Mesenchymal stem cell (in vitro differentiated cells and primary cell): ENCODE results near the gene POTEG.
"Not testable (repeated sequence)": the region's sequence is repeated elsewhere in the genome, so short reads cannot be mapped to it uniquely, and the experiment has no call there.

Experiments
- DNase-seq: peaks from one replicate; pipeline ENCODE4 v3.0.0-alpha.2; 2013
- H2AFZ ChIP-seq: one replicate; pipeline ENCODE4 v1.6.1; 2013; ENCODE audit warnings: low read depth, mild to moderate bottlenecking, control low read depth, inconsistent platforms, low read length, moderate library complexity
- H2AK5ac ChIP-seq: 2 replicates; pipeline ENCODE4 v1.6.1; 2013; ENCODE audit warnings: low read length, moderate library complexity, mild to moderate bottlenecking, inconsistent platforms; ENCODE audit not compliant: severe bottlenecking
- H2BK120ac ChIP-seq: one replicate; pipeline ENCODE4 v1.6.1; 2013; ENCODE audit warnings: low read depth, mild to moderate bottlenecking, inconsistent platforms, low read length, moderate library complexity
- H2BK12ac ChIP-seq, 2 experiments: one replicate each; pipeline ENCODE4 v1.6.1; 2013; ENCODE audit warnings: inconsistent platforms in 2 of 2, low read length in 2 of 2, mild to moderate bottlenecking in 2 of 2, moderate library complexity in 2 of 2, control low read depth in 1 of 2
- H2BK15ac ChIP-seq: one replicate; pipeline ENCODE4 v1.6.1; 2013; ENCODE audit warnings: mild to moderate bottlenecking, low read depth, inconsistent platforms; ENCODE audit not compliant: poor library complexity, severe bottlenecking
- H2BK5ac ChIP-seq: 2 replicates; pipeline ENCODE4 v1.6.1; 2013; ENCODE audit warnings: low read depth, mild to moderate bottlenecking, low read length, control low read depth, inconsistent platforms; ENCODE audit not compliant: poor library complexity, severe bottlenecking
- H3K14ac ChIP-seq, 2 experiments: one replicate each; pipeline ENCODE4 v1.6.1; 2013; ENCODE audit warnings: inconsistent platforms in 2 of 2, low read length in 2 of 2, control low read depth in 1 of 2, mild to moderate bottlenecking in 1 of 2, moderate library complexity in 1 of 2
- H3K18ac ChIP-seq, 2 experiments: one replicate each; pipeline ENCODE4 v1.6.1; 2013; ENCODE audit warnings: inconsistent platforms in 2 of 2, low read length in 2 of 2, control low read depth in 1 of 2, low read depth in 1 of 2, mild to moderate bottlenecking in 1 of 2
- H3K23ac ChIP-seq, 2 experiments: one replicate each; pipeline ENCODE4 v1.6.1; 2013; ENCODE audit warnings: inconsistent platforms in 2 of 2, low read length in 2 of 2, mild to moderate bottlenecking in 2 of 2, moderate library complexity in 2 of 2, control low read depth in 1 of 2
- H3K27ac ChIP-seq: 2 replicates; pipeline ENCODE4 v1.5.1; 2013; ENCODE audit warnings: mild to moderate bottlenecking, moderate library complexity, low read length, control low read depth, inconsistent platforms; ENCODE audit not compliant: poor library complexity, severe bottlenecking
- H3K27me3 ChIP-seq, 2 experiments: 2 replicates each; pipeline versions ENCODE4 v1.6.1 to v1.7.0; 2013; ENCODE audit warnings: low read length in 2 of 2, mild to moderate bottlenecking in 2 of 2, moderate library complexity in 2 of 2, control low read depth in 1 of 2, inconsistent platforms in 1 of 2; ENCODE audit not compliant: control insufficient read depth in 1 of 2, insufficient read depth in 1 of 2
- H3K36me3 ChIP-seq, 2 experiments: 2 replicates each; pipeline versions ENCODE4 v1.6.1 to v1.7.0; 2013; ENCODE audit warnings: low read length in 2 of 2, control low read depth in 1 of 2, inconsistent platforms in 1 of 2, low read depth in 1 of 2, mild to moderate bottlenecking in 1 of 2; ENCODE audit not compliant: insufficient read depth in 2 of 2, control insufficient read depth in 1 of 2
- H3K4ac ChIP-seq, 2 experiments: one replicate each; pipeline ENCODE4 v1.6.1; 2013; ENCODE audit warnings: inconsistent platforms in 2 of 2, low read length in 2 of 2, mild to moderate bottlenecking in 2 of 2, moderate library complexity in 2 of 2, control low read depth in 1 of 2, low read depth in 1 of 2
- H3K4me1 ChIP-seq: 2 replicates; pipeline ENCODE4 v1.6.1; 2013; ENCODE audit warnings: low read depth, low read length, control low read depth; ENCODE audit not compliant: control insufficient read depth, insufficient read depth
- H3K4me2 ChIP-seq: 2 replicates; pipeline ENCODE4 v1.6.1; 2013; ENCODE audit warnings: low read length, mild to moderate bottlenecking, inconsistent platforms; ENCODE audit not compliant: poor library complexity, severe bottlenecking
- H3K4me3 ChIP-seq, 2 experiments: 2 replicates each; pipeline versions ENCODE4 v1.5.1 to v1.7.0; 2013; ENCODE audit warnings: low read length in 2 of 2, mild to moderate bottlenecking in 2 of 2, control low read depth in 1 of 2, low read depth in 1 of 2; ENCODE audit not compliant: insufficient read depth in 1 of 2
- H3K79me1 ChIP-seq: replicated peaks from 2 replicates; pipeline ENCODE4 v1.6.1; 2013; ENCODE audit warnings: mild to moderate bottlenecking, control low read depth, low read length, inconsistent platforms; ENCODE audit not compliant: poor library complexity, severe bottlenecking
- H3K9ac ChIP-seq: 2 replicates; pipeline ENCODE4 v1.7.0; 2013; ENCODE audit warnings: mild to moderate bottlenecking, low read length, moderate library complexity
- H3K9me3 ChIP-seq: 2 replicates; pipeline ENCODE4 v1.7.0; 2013; ENCODE audit warnings: mild to moderate bottlenecking, low read length; ENCODE audit not compliant: control insufficient read depth
- H4K8ac ChIP-seq: one replicate; pipeline ENCODE4 v1.6.1; 2013; ENCODE audit warnings: inconsistent platforms, mild to moderate bottlenecking, low read length, moderate library complexity
- H4K91ac ChIP-seq: one replicate; pipeline ENCODE4 v1.6.1; 2013; ENCODE audit warnings: mild to moderate bottlenecking, low read length, inconsistent platforms
- WGBS: methylation state at CpG from one replicate; pipeline ENCODE4 v1.1.7; 2013; ENCODE audit warnings: mixed read lengths; 5-methylcytosine and 5-hydroxymethylcytosine counted together

The POTEG gene

DNA sequence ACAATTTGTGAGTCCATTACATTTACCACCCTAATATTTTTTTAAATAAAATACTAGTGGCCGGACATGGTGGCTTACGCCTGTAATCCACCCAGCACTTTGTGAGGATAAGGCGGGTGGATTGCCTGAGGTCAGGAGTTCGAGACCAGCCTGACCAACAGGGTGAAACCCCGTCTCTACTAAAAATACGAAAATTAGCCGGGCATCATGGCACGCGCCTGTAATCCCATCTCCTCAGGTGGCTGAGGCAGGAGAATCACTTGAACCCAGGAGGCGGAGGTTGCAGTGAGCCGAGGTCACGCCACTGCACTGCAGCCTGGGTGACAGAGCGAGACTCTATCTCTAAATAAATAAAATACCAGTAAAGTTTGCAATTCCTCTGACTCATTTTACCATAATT, 25.6 kb downstream of the POTEG start:
- not testable (repeated sequence) for H3K23ac ChIP-seq, H3K9me3 ChIP-seq, H4K8ac ChIP-seq, H3K14ac ChIP-seq, H3K4me3 ChIP-seq, H2BK15ac ChIP-seq, H2BK120ac ChIP-seq, H2BK12ac ChIP-seq, DNase-seq, H4K91ac ChIP-seq, H3K27me3 ChIP-seq, H3K4me2 ChIP-seq, H2BK5ac ChIP-seq, H3K27ac ChIP-seq, H3K18ac ChIP-seq, H2AFZ ChIP-seq, H3K79me1 ChIP-seq, H2AK5ac ChIP-seq, H3K9ac ChIP-seq, H3K4me1 ChIP-seq, H3K36me3 ChIP-seq, H3K4ac ChIP-seq
- WGBS, result no CpG with 5 or more reads among the region's 13 CpGs

DNA sequence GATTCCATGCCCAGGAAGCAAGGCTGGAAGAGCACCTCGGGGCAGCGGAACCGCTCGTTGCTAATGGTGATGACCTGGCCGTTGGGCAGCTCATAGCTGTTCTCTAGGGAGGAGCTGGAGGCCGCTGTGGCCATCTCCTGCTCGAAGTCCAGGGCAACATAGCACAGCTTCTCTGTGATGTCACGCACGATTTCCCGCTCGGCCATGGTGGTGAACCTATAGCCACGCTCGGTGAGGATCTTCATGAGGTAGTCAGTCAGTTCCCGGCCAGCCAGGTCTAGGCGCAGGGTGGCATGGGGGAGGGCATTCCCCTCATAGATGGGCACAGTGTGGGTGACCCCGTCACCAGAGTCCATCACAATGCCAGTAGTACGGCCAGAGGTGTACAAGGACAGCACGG, 32.0 kb downstream of the POTEG start:
- not testable (repeated sequence) for H3K79me1 ChIP-seq, H3K18ac ChIP-seq, H3K27ac ChIP-seq, H3K4me1 ChIP-seq, H2BK15ac ChIP-seq, H3K9ac ChIP-seq, H2AFZ ChIP-seq, H3K36me3 ChIP-seq, H2BK5ac ChIP-seq, H2BK12ac ChIP-seq, H3K23ac ChIP-seq, H3K4ac ChIP-seq, H2BK120ac ChIP-seq, H3K27me3 ChIP-seq, H3K4me2 ChIP-seq, H3K14ac ChIP-seq, H3K9me3 ChIP-seq, H4K91ac ChIP-seq, H3K4me3 ChIP-seq, H2AK5ac ChIP-seq, DNase-seq, H4K8ac ChIP-seq
- no CpG with 5 or more reads among the region's 18 CpGs for WGBS

DNA sequence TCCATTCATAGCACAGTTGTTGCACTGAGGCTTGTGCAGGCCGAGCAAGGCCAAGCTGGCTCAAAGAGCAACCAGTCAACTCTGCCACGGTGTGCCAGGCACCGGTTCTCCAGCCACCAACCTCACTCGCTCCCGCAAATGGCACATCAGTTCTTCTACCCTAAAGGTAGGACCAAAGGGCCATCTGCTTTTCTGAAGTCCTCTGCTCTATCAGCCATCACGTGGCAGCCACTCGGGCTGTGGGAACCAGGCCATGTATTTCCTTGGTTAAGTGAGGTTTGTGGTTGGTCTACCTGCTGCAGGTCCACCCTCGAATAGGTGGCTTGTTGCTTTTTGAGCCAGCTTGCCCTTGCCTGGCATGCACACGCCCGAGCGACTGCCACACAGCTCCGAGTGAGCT, 39.4 kb downstream of the POTEG start:
- H3K14ac ChIP-seq, H3K27me3 ChIP-seq, H2BK120ac ChIP-seq, H2AFZ ChIP-seq, H3K4me3 ChIP-seq, H4K8ac ChIP-seq, H3K18ac ChIP-seq, H2BK5ac ChIP-seq, H4K91ac ChIP-seq, H3K4ac ChIP-seq, H3K4me2 ChIP-seq, H2BK15ac ChIP-seq, H3K23ac ChIP-seq, DNase-seq, H3K4me1 ChIP-seq, H3K9ac ChIP-seq, H3K9me3 ChIP-seq, H3K36me3 ChIP-seq, H3K27ac ChIP-seq, H2BK12ac ChIP-seq, H3K79me1 ChIP-seq, H2AK5ac ChIP-seq: not testable (repeated sequence)
- WGBS, result no CpG with 5 or more reads among the region's 12 CpGs

DNA sequence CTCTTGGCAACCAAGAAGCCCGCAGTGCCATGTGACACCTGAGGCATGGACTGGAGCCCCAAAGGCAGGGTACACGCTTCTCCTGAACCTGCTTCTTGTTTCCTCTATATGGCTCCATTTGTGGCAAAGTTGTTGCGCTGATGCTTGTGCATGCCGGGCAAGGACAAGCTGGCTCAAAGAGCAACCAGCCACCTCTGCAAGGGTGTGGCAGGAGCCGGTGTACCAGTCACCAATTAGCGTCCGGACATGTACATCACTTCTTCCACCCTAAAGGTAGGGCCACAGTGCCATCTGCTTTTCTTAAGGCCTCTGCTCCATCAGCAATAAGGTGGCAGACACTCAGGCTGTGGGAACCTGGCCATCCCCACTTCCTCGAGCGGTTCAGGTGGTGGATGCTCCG, 43.9 kb downstream of the POTEG start:
- not testable (repeated sequence) for H2AK5ac ChIP-seq, H4K91ac ChIP-seq, H3K4me3 ChIP-seq, H3K9ac ChIP-seq, H3K36me3 ChIP-seq, H3K9me3 ChIP-seq, DNase-seq, H4K8ac ChIP-seq, H3K23ac ChIP-seq, H2BK5ac ChIP-seq, H2AFZ ChIP-seq, H3K14ac ChIP-seq, H3K4me2 ChIP-seq, H2BK12ac ChIP-seq, H2BK15ac ChIP-seq, H2BK120ac ChIP-seq, H3K27ac ChIP-seq, H3K79me1 ChIP-seq, H3K4ac ChIP-seq, H3K4me1 ChIP-seq, H3K27me3 ChIP-seq, H3K18ac ChIP-seq
- 94% methylated on average over 3 of the region's 10 CpGs for WGBS
